Dedifferentiated amniotic fluid mesenchymal stem cell (primary cell): ENCODE results near the gene FAM162A.
"Not testable (repeated sequence)": the region's sequence is repeated elsewhere in the genome, so short reads cannot be mapped to it uniquely, and the experiment has no call there.

Source experiments
- DNase-seq: peaks from one replicate; pipeline ENCODE4 v3.0.0-alpha.2; 2016; ENCODE audit errors: extremely low spot score

Gene FAM162A

GRCh38 chr3:122416966-122417365, 33.0 kb downstream of the FAM162A start:
- no peak for DNase-seq

GRCh38 chr3:122421101-122421500, 37.1 kb downstream of the FAM162A start:
- DNase-seq: no peak

GRCh38 chr3:122421836-122422235, 37.9 kb downstream of the FAM162A start:
- no peak for DNase-seq

- DNase-seq: no peak
Observed at GRCh38 chr3:122427857-122428471, 44.0 kb downstream of the FAM162A start.

GRCh38 chr3:122430371-122430770, 46.4 kb downstream of the FAM162A start:
- no peak for DNase-seq

GRCh38 chr3:122435950-122436349, 52.0 kb downstream of the FAM162A start:
- DNase-seq: no peak

- no peak for DNase-seq
Observed at GRCh38 chr3:122443090-122443489, 59.1 kb downstream of the FAM162A start.

GRCh38 chr3:122443762-122444490, 59.9 kb downstream of the FAM162A start:
- DNase-seq: not testable (repeated sequence)

GRCh38 chr3:122444491-122444887, 60.5 kb downstream of the FAM162A start:
- DNase-seq: not testable (repeated sequence)

- DNase-seq: not testable (repeated sequence)
Observed at GRCh38 chr3:122448218-122448617, 64.2 kb downstream of the FAM162A start.

GRCh38 chr3:122451371-122451770, 67.4 kb downstream of the FAM162A start:
- DNase-seq: no peak

- DNase-seq: no peak
Observed at GRCh38 chr3:122456074-122456473, 72.1 kb downstream of the FAM162A start.

GRCh38 chr3:122457706-122458105, 73.7 kb downstream of the FAM162A start:
- no peak for DNase-seq

- peak; percentile 51 for DNase-seq
Observed at GRCh38 chr3:122458992-122459391, 75.0 kb downstream of the FAM162A start.

- no peak for DNase-seq
Observed at GRCh38 chr3:122461806-122462205, 77.8 kb downstream of the FAM162A start.
